Activated CD4-positive, alpha-beta T cell treated with anti-CD3 and anti-CD28 coated beads, Interleukin-2, amount 10 ng/mL, durations not matched to agents 24 days and 14 days (primary cell): Measurements from ENCODE around the gene GLI3. TPM values are rescaled to one million over a fixed set of nuclear protein-coding genes. Genes with fewer than 3 reads are reported as not detected.

Source experiments
- DNase-seq: peaks from one replicate; pipeline ENCODE4 v3.0.0; 2022
- H3K27ac Mint-ChIP-seq: one replicate; pipeline ENCODE4 v1.8.0; 2022; ENCODE audit warnings: mild to moderate bottlenecking, mixed read lengths
- H3K27me3 Mint-ChIP-seq: one replicate; pipeline ENCODE4 v1.8.0; 2022; ENCODE audit warnings: mixed read lengths
- H3K36me3 Mint-ChIP-seq: one replicate; pipeline ENCODE4 v1.8.0; 2022; ENCODE audit warnings: low read depth, mild to moderate bottlenecking, mixed read lengths
- H3K4me1 Mint-ChIP-seq: one replicate; pipeline ENCODE4 v1.8.0; 2021; ENCODE audit warnings: mixed read lengths
- H3K4me3 Mint-ChIP-seq: one replicate; pipeline ENCODE4 v1.8.0; 2022; ENCODE audit warnings: mild to moderate bottlenecking, moderate library complexity, mixed read lengths
- H3K9me3 Mint-ChIP-seq: one replicate; pipeline ENCODE4 v1.8.0; 2021; ENCODE audit warnings: mixed read lengths
- intact Hi-C: fragments of 100-400 bp; cut with micrococcal nuclease; formaldehyde crosslinking; loops from one replicate; pipeline ENCODE4 v1.15.1; 2023
- total RNA-seq: library from RNA; stranded (reverse); gene quantifications from 2 replicates; pipeline ENCODE4 v1.2.3, GENCODE V29; 2022

GLI3 gene
- total RNA-seq, 1 donor from 2014 or later, result not detected

DNA sequence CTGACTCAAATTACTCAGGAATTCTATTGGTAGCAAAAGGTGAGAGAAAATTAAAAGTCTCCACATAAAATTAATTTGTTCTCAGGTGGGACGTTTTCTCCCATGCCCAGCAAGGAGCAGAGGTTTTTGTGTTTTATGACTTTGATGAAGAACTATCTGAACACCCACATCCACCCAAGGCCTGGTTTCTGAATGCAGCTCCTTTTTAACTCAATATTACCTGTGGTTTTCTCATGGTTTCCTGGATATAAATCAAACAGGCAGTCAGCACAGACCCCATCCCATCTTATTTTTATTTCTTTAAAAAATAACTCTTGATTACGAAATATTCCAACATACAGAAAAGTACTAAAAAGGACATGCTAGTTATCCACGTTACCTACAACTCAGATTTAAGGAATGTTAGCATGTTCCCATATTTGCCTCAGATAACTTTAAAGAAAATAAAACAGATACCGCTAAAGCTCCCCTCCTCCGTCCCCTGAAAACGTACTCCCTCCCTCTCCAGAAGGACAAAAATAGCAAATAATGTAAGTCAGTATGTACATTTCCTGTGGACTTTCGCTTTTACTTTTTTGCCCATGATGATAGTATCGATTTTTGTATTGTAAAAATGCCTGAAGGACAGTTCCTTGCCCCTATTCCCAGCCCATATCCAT, 43.4 kb downstream of the GLI3 start:
- Mint-ChIP-seq H3K27me3 (no peaks in the 10 kb centered on the region), H3K27ac (no peak overlapping the region), H3K36me3 (no peaks in the 10 kb centered on the region), H3K4me1 (peaks cover 3% of the 10 kb centered on the region), H3K4me3 (no peak overlapping the region), H3K9me3 (no peaks in the 10 kb centered on the region)
- intact Hi-C loops, result no loop called here
- no peak for DNase-seq

- DNase-seq, result no peak
- no peaks in the 10 kb centered on the region for H3K36me3 Mint-ChIP-seq
- no peak overlapping the region for H3K27ac Mint-ChIP-seq
- H3K9me3 Mint-ChIP-seq, result no peaks in the 10 kb centered on the region
- peaks cover 3% of the 10 kb centered on the region for H3K4me1 Mint-ChIP-seq
- H3K27me3 Mint-ChIP-seq, result no peaks in the 10 kb centered on the region
- no peak overlapping the region for H3K4me3 Mint-ChIP-seq
- intact Hi-C loops, result no loop called here
These were observed 44.1 kb downstream of the GLI3 start for GRCh38 chr7:42192851-42193461.

GRCh38 chr7:42192066-42192465, 44.9 kb downstream of the GLI3 start:
- Mint-ChIP-seq H3K4me1 (peaks cover 3% of the 10 kb centered on the region), H3K4me3 (no peak overlapping the region), H3K36me3 (no peaks in the 10 kb centered on the region), H3K27me3 (no peaks in the 10 kb centered on the region), H3K27ac (no peak overlapping the region), H3K9me3 (no peaks in the 10 kb centered on the region)
- no peak for DNase-seq
- intact Hi-C loops, result no loop called here

- intact Hi-C loops, result no loop called here
- no peak for DNase-seq
- H3K36me3 Mint-ChIP-seq, result no peaks in the 10 kb centered on the region
- H3K4me3 Mint-ChIP-seq, result no peak overlapping the region
- H3K9me3 Mint-ChIP-seq, result no peaks in the 10 kb centered on the region
- H3K4me1 Mint-ChIP-seq, result peaks cover 3% of the 10 kb centered on the region
- H3K27me3 Mint-ChIP-seq, result no peaks in the 10 kb centered on the region
- no peak overlapping the region for H3K27ac Mint-ChIP-seq
These were observed 47.5 kb downstream of the GLI3 start for GRCh38 chr7:42189535-42189934.

- intact Hi-C loops, result no loop called here
- Mint-ChIP-seq H3K9me3 (no peaks in the 10 kb centered on the region), H3K27ac (no peak overlapping the region), H3K4me3 (no peak overlapping the region), H3K4me1 (no peaks in the 10 kb centered on the region), H3K27me3 (no peaks in the 10 kb centered on the region), H3K36me3 (no peaks in the 10 kb centered on the region)
- no peak for DNase-seq
These were observed 50.9 kb downstream of the GLI3 start for GRCh38 chr7:42186151-42186550.

GRCh38 chr7:42185726-42186125, 51.3 kb downstream of the GLI3 start:
- Mint-ChIP-seq H3K9me3 (no peaks in the 10 kb centered on the region), H3K27ac (no peak overlapping the region), H3K4me3 (no peak overlapping the region), H3K27me3 (no peaks in the 10 kb centered on the region), H3K4me1 (no peaks in the 10 kb centered on the region), H3K36me3 (no peaks in the 10 kb centered on the region)
- DNase-seq, result no peak
- intact Hi-C loops, result no loop called here

GRCh38 chr7:42183547-42183946, 53.5 kb downstream of the GLI3 start:
- H3K4me3 Mint-ChIP-seq, result no peak overlapping the region
- no peaks in the 10 kb centered on the region for H3K27me3 Mint-ChIP-seq
- H3K27ac Mint-ChIP-seq, result no peak overlapping the region
- no peaks in the 10 kb centered on the region for H3K36me3 Mint-ChIP-seq
- intact Hi-C loops, result no loop called here
- no peaks in the 10 kb centered on the region for H3K9me3 Mint-ChIP-seq
- DNase-seq, result no peak
- H3K4me1 Mint-ChIP-seq, result no peaks in the 10 kb centered on the region

GRCh38 chr7:42181566-42181965, 55.4 kb downstream of the GLI3 start:
- intact Hi-C loops, result no loop called here
- no peak for DNase-seq
- Mint-ChIP-seq H3K27me3 (no peaks in the 10 kb centered on the region), H3K36me3 (no peaks in the 10 kb centered on the region), H3K27ac (no peak overlapping the region), H3K4me1 (no peaks in the 10 kb centered on the region), H3K9me3 (no peaks in the 10 kb centered on the region), H3K4me3 (no peak overlapping the region)

DNA sequence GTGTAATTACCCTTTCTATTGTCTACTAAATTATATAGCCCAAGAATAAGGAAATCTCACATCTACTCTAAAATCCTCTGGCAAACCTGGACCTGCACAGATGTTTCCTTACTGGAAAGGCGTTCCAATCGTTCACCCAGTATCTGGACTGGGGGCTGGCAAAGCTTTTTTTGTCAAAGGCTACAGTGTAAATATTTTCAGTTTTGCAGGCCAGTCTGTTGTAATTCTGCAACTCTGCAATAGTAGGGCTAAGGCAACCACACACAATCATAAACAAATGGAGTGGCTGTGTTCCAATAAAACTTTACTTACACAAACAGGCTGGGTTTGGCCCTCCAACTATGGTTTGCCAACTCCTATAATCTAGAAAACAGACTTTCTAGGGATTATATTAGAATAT, 56.2 kb downstream of the GLI3 start:
- no peaks in the 10 kb centered on the region for H3K4me1 Mint-ChIP-seq
- H3K27ac Mint-ChIP-seq, result no peak overlapping the region
- no peaks in the 10 kb centered on the region for H3K36me3 Mint-ChIP-seq
- no peaks in the 10 kb centered on the region for H3K9me3 Mint-ChIP-seq
- H3K27me3 Mint-ChIP-seq, result no peaks in the 10 kb centered on the region
- DNase-seq, result no peak
- intact Hi-C loops, result no loop called here
- H3K4me3 Mint-ChIP-seq, result no peak overlapping the region

GRCh38 chr7:42176724-42177101, 60.3 kb downstream of the GLI3 start:
- no peaks in the 10 kb centered on the region for H3K9me3 Mint-ChIP-seq
- intact Hi-C loops, result no loop called here

GRCh38 chr7:42175834-42176723, 60.9 kb downstream of the GLI3 start:
- Mint-ChIP-seq H3K36me3 (no peaks in the 10 kb centered on the region), H3K9me3 (no peaks in the 10 kb centered on the region), H3K4me3 (no peak overlapping the region), H3K27ac (no peak overlapping the region), H3K4me1 (no peaks in the 10 kb centered on the region), H3K27me3 (no peaks in the 10 kb centered on the region)
- intact Hi-C loops, result no loop called here
- DNase-seq, result no peak

More at GRCh38 chr7:42176724-42177101, 60.3 kb downstream of the GLI3 start:
- Mint-ChIP-seq H3K4me3 (no peak overlapping the region), H3K4me1 (no peaks in the 10 kb centered on the region), H3K27me3 (no peaks in the 10 kb centered on the region), H3K36me3 (no peaks in the 10 kb centered on the region), H3K27ac (no peak overlapping the region)
- DNase-seq, result no peak

DNA sequence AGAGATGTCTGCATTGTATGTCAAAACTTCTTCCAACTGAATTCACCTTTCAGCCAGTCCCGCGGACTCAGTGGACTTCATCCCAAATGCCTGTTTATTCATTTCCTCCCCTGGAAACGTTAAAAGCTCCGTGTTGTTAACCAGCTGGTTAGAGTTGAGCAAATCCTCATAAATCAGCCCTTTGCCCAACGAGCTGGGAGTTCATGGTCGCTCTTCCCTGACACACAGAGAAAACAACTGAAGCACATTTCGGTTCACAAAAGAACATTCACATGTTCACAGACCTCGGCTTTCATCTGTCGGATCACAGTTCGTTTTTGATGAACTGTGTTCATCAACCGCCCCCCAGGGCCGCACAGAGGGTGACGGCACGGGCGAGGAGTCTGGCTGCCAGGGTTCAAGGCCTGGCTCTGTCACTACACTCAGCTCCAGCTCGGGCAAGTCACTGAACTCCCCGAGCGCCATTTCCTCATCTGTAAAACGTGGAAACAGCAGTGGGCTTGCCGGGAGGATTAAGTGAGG, 62.6 kb downstream of the GLI3 start:
- H3K27ac Mint-ChIP-seq, result no peak overlapping the region
- no peaks in the 10 kb centered on the region for H3K36me3 Mint-ChIP-seq
- no peak for DNase-seq
- no peaks in the 10 kb centered on the region for H3K9me3 Mint-ChIP-seq
- intact Hi-C loops, result no loop called here
- H3K4me3 Mint-ChIP-seq, result no peak overlapping the region
- H3K4me1 Mint-ChIP-seq, result no peaks in the 10 kb centered on the region
- no peaks in the 10 kb centered on the region for H3K27me3 Mint-ChIP-seq

DNA sequence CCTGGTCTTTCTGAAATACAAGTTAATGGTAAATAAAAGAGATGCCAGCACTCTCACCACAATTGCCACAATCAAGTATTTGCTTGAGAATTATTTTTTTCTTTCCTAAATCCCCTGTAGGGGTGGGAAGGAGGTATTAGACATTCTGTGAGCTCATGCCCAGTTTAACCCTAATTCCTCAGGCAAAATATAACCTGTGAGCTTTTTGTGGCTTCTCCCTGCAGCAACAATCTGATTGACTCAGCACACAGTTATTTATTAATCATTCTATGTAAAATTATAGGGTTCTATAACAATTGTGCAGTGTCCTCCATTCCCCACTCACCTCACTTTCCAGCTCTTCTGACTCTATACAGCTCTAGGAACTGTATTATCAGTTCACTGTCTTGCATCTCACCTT, 66.3 kb downstream of the GLI3 start:
- no peaks in the 10 kb centered on the region for H3K4me1 Mint-ChIP-seq
- H3K4me3 Mint-ChIP-seq, result no peak overlapping the region
- no peaks in the 10 kb centered on the region for H3K27me3 Mint-ChIP-seq
- H3K9me3 Mint-ChIP-seq, result no peaks in the 10 kb centered on the region
- DNase-seq, result no peak
- H3K36me3 Mint-ChIP-seq, result no peaks in the 10 kb centered on the region
- no peak overlapping the region for H3K27ac Mint-ChIP-seq
- intact Hi-C loops, result no loop called here

DNA sequence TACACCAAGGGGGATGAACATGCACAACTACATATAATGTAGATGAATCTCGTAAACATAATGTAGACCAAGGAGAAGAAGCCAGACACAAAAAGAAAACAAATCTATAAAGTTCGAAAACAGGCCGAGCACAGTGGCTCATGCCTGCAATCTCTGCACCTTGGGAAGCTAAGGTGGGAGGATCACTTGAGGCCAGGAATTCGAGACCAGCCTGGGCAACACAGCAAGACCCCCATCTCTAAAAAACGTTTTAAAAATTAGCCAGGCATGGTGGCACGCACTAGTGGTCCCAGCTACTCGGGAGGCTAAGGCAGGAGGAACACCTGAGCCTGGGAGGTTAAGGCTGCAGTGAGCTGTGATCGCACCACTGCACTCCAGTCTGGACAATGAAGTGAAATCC, 68.5 kb downstream of the GLI3 start:
- Mint-ChIP-seq H3K4me1 (no peaks in the 10 kb centered on the region), H3K9me3 (no peaks in the 10 kb centered on the region), H3K27me3 (no peaks in the 10 kb centered on the region), H3K4me3 (no peak overlapping the region), H3K36me3 (no peaks in the 10 kb centered on the region), H3K27ac (no peak overlapping the region)
- intact Hi-C loops, result no loop called here
- no peak for DNase-seq
